SK-N-SH treated with all-trans-retinoic acid at 6 μM for 48 hours (cell line): Measurements from ENCODE around the gene DNHD1.

ENCODE experiments used
- BACH2 ChIP-seq: fragments of 250-450 bp; sonication (Bioruptor Pico); IDR thresholded peaks from 2 replicates; pipeline ENCODE4 v1.9.0; 2021; ENCODE audit warnings: mild to moderate bottlenecking, borderline replicate concordance
- CSDC2 ChIP-seq: fragments of 250-450 bp; sonication (Bioruptor Pico); IDR thresholded peaks from 2 replicates; pipeline ENCODE4 v1.5.0; 2020; ENCODE audit warnings: mild to moderate bottlenecking, moderate library complexity
- GLIS3 ChIP-seq: fragments of 250-450 bp; sonication (Bioruptor Pico); IDR thresholded peaks from 2 replicates; pipeline ENCODE4 v1.5.0; 2020; ENCODE audit warnings: mild to moderate bottlenecking, moderate library complexity
- ISL1 ChIP-seq: fragments of 250-450 bp; sonication (Bioruptor Pico); IDR thresholded peaks from 2 replicates; pipeline ENCODE4 v2.1.2; 2022; ENCODE audit warnings: mild to moderate bottlenecking, moderate library complexity
- PATZ1 ChIP-seq: fragments of 250-450 bp; sonication (Bioruptor Pico); IDR thresholded peaks from 2 replicates; pipeline ENCODE4 v1.8.0; 2020; ENCODE audit warnings: mild to moderate bottlenecking, moderate library complexity, borderline replicate concordance
- SNAI2 ChIP-seq: fragments of 250-450 bp; sonication (Bioruptor Pico); IDR thresholded peaks from 2 replicates; pipeline ENCODE4 v1.5.0; 2020; ENCODE audit warnings: mild to moderate bottlenecking, moderate library complexity
- ZFP3 ChIP-seq: fragments of 250-450 bp; sonication (Bioruptor Pico); IDR thresholded peaks from 2 replicates; pipeline ENCODE4 v1.5.0; 2020; ENCODE audit warnings: mild to moderate bottlenecking, moderate library complexity
- ZFP30 ChIP-seq: fragments of 450-650 bp; formaldehyde crosslinking; IDR thresholded peaks from 2 replicates; pipeline ENCODE4 v1.5.0; 2022; ENCODE audit warnings: mild to moderate bottlenecking, moderate library complexity

- no peak for TF ChIP-seq ZFP30
- TF ChIP-seq CSDC2 (CRISPR knock-in tag), result no peak
- TF ChIP-seq SNAI2 (CRISPR knock-in tag), result no peak
- TF ChIP-seq BACH2, result no peak
- no peak for TF ChIP-seq GLIS3 (CRISPR knock-in tag)
- TF ChIP-seq ZFP3, result no peak
- TF ChIP-seq ISL1 (CRISPR knock-in tag), result no peak
- no peak for TF ChIP-seq PATZ1 (CRISPR knock-in tag)
These were observed 43.9 kb upstream of the DNHD1 start for GRCh38 chr11:6453152-6453551.
